HCT116 (cell line): Measurements from ENCODE around the gene PPIL6. TPM values are rescaled to one million over a fixed set of nuclear protein-coding genes. Genes with fewer than 3 reads are reported as not detected.

Experiments used
- ATAC-seq: fragments of 200-7000 bp; cut with Tn5 transposase; 2 replicates; pipeline ENCODE4 v1.9.1; 2020; ENCODE audit warnings: mild to moderate bottlenecking, moderate library complexity
- BruUV-seq: library from RNA; stranded (reverse); fragments of 400-500 nt; replicated peaks from 2 replicates; lab custom pipeline; 2021; lab: Mats Ljungman, UMichigan
- CTCF ChIA-PET: fragments of 300-600 bp; sonication (Branson Sonifier 250); formaldehyde crosslinking; loops from one replicate; lab custom pipeline; 2021; ENCODE audit warnings: antibody characterized with exemption; lab: Charles Lee
- POLR2A ChIA-PET: fragments of 300-600, 350-600 bp; sonication (Branson Sonifier 250); formaldehyde crosslinking; loops from one replicate; lab custom pipeline; 2021; ENCODE audit warnings: antibody characterized with exemption; lab: Charles Lee
- RAD21 ChIA-PET, 2 experiments: fragments of 300-600 bp; sonication (Branson Sonifier 250); formaldehyde crosslinking; loops; one replicate each; lab custom pipeline; 2023; ENCODE audit warnings: low total read pairs in 2 of 2; ENCODE audit not compliant: uncharacterized antibody in 2 of 2, unreplicated experiment in 2 of 2, low non-redundant PET in 1 of 2; lab: Charles Lee
- DNase-seq: peaks from one replicate; pipeline ENCODE4 v3.0.0-alpha.2; 2010; ENCODE audit warnings: low read depth, low spot score
- H2AFZ ChIP-seq: fragments of 200-600 bp; shearing (Covaris generic), sonication (generic); 2 replicates; pipeline ENCODE4 v1.6.1; 2017; ENCODE audit warnings: low read depth, mixed run types, mixed read lengths, antibody characterized with exemption, low read length; ENCODE audit not compliant: poor library complexity, severe bottlenecking
- H3K27ac ChIP-seq: 2 replicates; pipeline ENCODE4 v1.5.1; 2012; ENCODE audit warnings: low read depth, low read length
- H3K27me3 ChIP-seq: fragments of 200-600 bp; sonication (generic); 2 replicates; pipeline ENCODE4 v1.6.1; 2016; ENCODE audit warnings: mixed run types, low read length, mixed read lengths; ENCODE audit not compliant: insufficient read depth
- H3K36me3 ChIP-seq, 2 experiments: fragments of 200-500 bp in 1 of 2; fragments of 200-600 bp in 1 of 2; sonication (Bioruptor generic) in 1 of 2; sonication (generic) in 1 of 2; 2 replicates each; pipeline versions ENCODE4 v1.5.1 to v1.6.1; 2014 to 2016; ENCODE audit warnings: low read length in 2 of 2, inconsistent platforms in 1 of 2, mixed read lengths in 1 of 2, mixed run types in 1 of 2; ENCODE audit not compliant: insufficient read depth in 2 of 2, control insufficient read depth in 1 of 2
- H3K4me1 ChIP-seq, 2 experiments: fragments of 200-600 bp in 1 of 2; sonication (generic) in 1 of 2; 2 replicates each; pipeline versions ENCODE4 v1.5.1 to v1.6.1; 2012 to 2017; ENCODE audit warnings: low read length in 2 of 2, inconsistent platforms in 1 of 2, mild to moderate bottlenecking in 1 of 2, mixed read lengths in 1 of 2, mixed run types in 1 of 2, moderate library complexity in 1 of 2; ENCODE audit not compliant: insufficient read depth in 2 of 2, control insufficient read depth in 1 of 2
- H3K4me2 ChIP-seq: fragments of 200-600 bp; sonication (generic); 2 replicates; pipeline ENCODE4 v1.6.1; 2017; ENCODE audit warnings: mixed run types, low read length, mixed read lengths
- H3K4me3 ChIP-seq, 2 experiments: fragments of 200-600 bp in 1 of 2; sonication (generic) in 1 of 2; replicated peaks in 1 of 2; 2 replicates each; pipeline ENCODE4 v1.5.1; 2011 to 2016; ENCODE audit warnings: low read length in 2 of 2, control low read depth in 1 of 2, low read depth in 1 of 2, mild to moderate bottlenecking in 1 of 2, mixed read lengths in 1 of 2, mixed run types in 1 of 2
- H3K79me2 ChIP-seq: fragments of 200-600 bp; sonication (generic); 2 replicates; pipeline ENCODE4 v1.6.1; 2017; ENCODE audit warnings: mild to moderate bottlenecking, mixed run types, low read length, moderate library complexity, mixed read lengths; ENCODE audit not compliant: insufficient read depth
- H3K9ac ChIP-seq: fragments of 200-600 bp; sonication (generic); 2 replicates; pipeline ENCODE4 v1.6.1; 2016; ENCODE audit warnings: low read length, mixed read lengths
- H3K9me2 ChIP-seq: fragments of 200-600 bp; sonication (generic), shearing (Covaris generic); 2 replicates; pipeline ENCODE4 v1.6.1; 2017; ENCODE audit warnings: mixed run types, mild to moderate bottlenecking, moderate library complexity; ENCODE audit not compliant: insufficient read depth
- H3K9me3 ChIP-seq, 2 experiments: fragments of 200-500 bp in 1 of 2; fragments of 200-600 bp in 1 of 2; sonication (Bioruptor generic) in 1 of 2; sonication (generic) in 1 of 2; 2 replicates each; pipeline ENCODE4 v1.6.1; 2014 to 2017; ENCODE audit warnings: low read length in 2 of 2, mixed read lengths in 2 of 2, inconsistent platforms in 1 of 2, low read depth in 1 of 2, mild to moderate bottlenecking in 1 of 2, mixed run types in 1 of 2, moderate library complexity in 1 of 2; ENCODE audit not compliant: control insufficient read depth in 1 of 2, insufficient read depth in 1 of 2
- H4K20me1 ChIP-seq: fragments of 200-600 bp; sonication (generic), shearing (Covaris generic); 2 replicates; pipeline ENCODE4 v1.6.1; 2017; ENCODE audit warnings: mixed run types, mild to moderate bottlenecking, moderate library complexity; ENCODE audit not compliant: insufficient read depth
- CBX3 ChIP-seq: IDR thresholded peaks from 2 replicates; pipeline ENCODE4 v1.6.1; 2012; ENCODE audit warnings: low read depth
- CEBPB ChIP-seq: IDR thresholded peaks from 2 replicates; pipeline ENCODE4 v1.6.1; 2012; ENCODE audit warnings: low read depth
- CTCF ChIP-seq, 3 experiments: fragments of 200-600 bp in 1 of 3; sonication (generic) in 1 of 3; IDR thresholded peaks in 2 of 3; conservative IDR thresholded peaks in 1 of 3; 2 replicates each; pipeline ENCODE4 v1.5.1; 2012 to 2017; ENCODE audit warnings: low read depth in 2 of 3, low read length in 2 of 3, antibody characterized with exemption in 1 of 3, borderline replicate concordance in 1 of 3, control low read depth in 1 of 3, mild to moderate bottlenecking in 1 of 3, mixed read lengths in 1 of 3, mixed run types in 1 of 3, moderate library complexity in 1 of 3; ENCODE audit not compliant: insufficient read depth in 1 of 3
- EZH2 ChIP-seq: fragments of 200-600 bp; sonication (generic); IDR thresholded peaks from 2 replicates; pipeline ENCODE4 v1.6.1; 2017; ENCODE audit warnings: antibody characterized with exemption, mixed run types
- EZH2phosphoT487 ChIP-seq: fragments of 200-600 bp; IDR thresholded peaks from 2 replicates; pipeline ENCODE4 v1.6.1; 2018; ENCODE audit warnings: antibody characterized with exemption, borderline replicate concordance
- JUND ChIP-seq: IDR thresholded peaks from 2 replicates; pipeline ENCODE4 v1.6.1; 2012
- MAX ChIP-seq: IDR thresholded peaks from 2 replicates; pipeline ENCODE4 v1.6.1; 2012
- POLR2A ChIP-seq: IDR thresholded peaks from 2 replicates; pipeline ENCODE4 v1.7.0; 2011; ENCODE audit warnings: borderline replicate concordance; ENCODE audit not compliant: insufficient read depth, insufficient read length; ENCODE audit errors: extremely low read depth
- POLR2AphosphoS5 ChIP-seq: IDR thresholded peaks from 2 replicates; pipeline ENCODE4 v1.6.1; 2011; ENCODE audit warnings: mild to moderate bottlenecking, low read depth, low read length, moderate library complexity
- RAD21 ChIP-seq: IDR thresholded peaks from 2 replicates; pipeline ENCODE4 v1.6.1; 2012; ENCODE audit warnings: low read depth, mild to moderate bottlenecking
- REST ChIP-seq: IDR thresholded peaks from 2 replicates; pipeline ENCODE4 v1.6.1; 2012; ENCODE audit warnings: low read depth
- SIN3A ChIP-seq: IDR thresholded peaks from 2 replicates; pipeline ENCODE4 v1.6.1; 2012; ENCODE audit warnings: low read depth
- SRF ChIP-seq: IDR thresholded peaks from 2 replicates; pipeline ENCODE4 v1.6.1; 2012; ENCODE audit warnings: low read depth
- TCF7L2 ChIP-seq: IDR thresholded peaks from 2 replicates; pipeline ENCODE4 v1.7.0; 2011; ENCODE audit warnings: borderline replicate concordance, inconsistent platforms; ENCODE audit not compliant: insufficient read depth, insufficient read length; ENCODE audit errors: extremely low read depth
- ZFX ChIP-seq: fragments of 450-650 bp; IDR thresholded peaks from 2 replicates; pipeline ENCODE4 v1.6.1; 2017
- ZNF274 ChIP-seq: fragments of 200-500 bp; sonication (Bioruptor generic); IDR thresholded peaks from 2 replicates; pipeline ENCODE4 v1.6.1; 2014; ENCODE audit warnings: mild to moderate bottlenecking, low read depth, low read length, inconsistent platforms
- intact Hi-C: fragments of 100-400 bp; cut with micrococcal nuclease; formaldehyde crosslinking; loops from 2 replicates; pipeline ENCODE4 v1.10.0; 2022
- total RNA-seq: library from RNA; stranded (reverse); gene quantifications from one replicate; pipeline ENCODE4 v1.2.1, GENCODE V29; 2021; ENCODE audit not compliant: unreplicated experiment
- TF ChIP-seq, protein P1 (sequence below): IDR thresholded peaks from 2 replicates; pipeline ENCODE4 v1.6.1; 2012
- TF ChIP-seq, protein P2 (sequence below): IDR thresholded peaks from 2 replicates; pipeline ENCODE4 v1.6.1; 2011; ENCODE audit warnings: mild to moderate bottlenecking, low read length, moderate library complexity; ENCODE audit not compliant: insufficient replicate concordance; ENCODE audit errors: extremely low read depth

PPIL6 gene
- total RNA-seq, 1 experiment from 2014 or later = 3.3 TPM

DNA sequence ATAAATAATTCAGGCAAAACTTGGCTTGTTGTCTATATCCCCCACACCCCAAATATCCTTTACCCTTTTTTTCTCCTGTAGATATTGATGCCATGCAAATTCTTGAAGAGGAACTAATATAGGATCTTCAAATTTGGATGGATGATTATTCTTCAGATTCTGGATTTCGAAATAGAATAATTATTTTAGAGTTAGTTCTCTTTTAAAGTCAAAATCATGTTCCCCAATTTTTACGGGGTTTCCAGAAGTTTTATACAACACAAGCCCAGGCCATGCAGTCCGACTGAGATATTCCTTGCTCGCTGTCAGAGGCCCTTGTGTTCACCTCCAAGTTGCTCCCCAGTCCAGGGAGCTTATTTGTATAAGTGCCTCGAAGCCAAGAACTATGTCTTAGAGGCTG lies 4.4 kb downstream of the PPIL6 start:
- Histone ChIP-seq H3K79me2 (no peaks in the 10 kb centered on the region), H2AFZ (no peak overlapping the region), H4K20me1 (no peaks in the 10 kb centered on the region), H3K4me2 (no peak overlapping the region), H3K4me3 (no peak overlapping the region), H3K9me3 (no peaks in the 10 kb centered on the region), H3K9me2 (no peaks in the 10 kb centered on the region), H3K27ac (no peak overlapping the region), H3K36me3 (no peaks in the 10 kb centered on the region), H3K4me1 (peaks cover 4 to 12% of the 10 kb centered on the region in 2 experiments; a peak in 3 of 4 replicates), H3K9ac (no peak overlapping the region), H3K27me3 (no peaks in the 10 kb centered on the region)
- ChIA-PET CTCF (no interaction called here), RAD21 (no interaction called here), POLR2A (no interaction called here)
- TF ChIP-seq, protein P1, sequence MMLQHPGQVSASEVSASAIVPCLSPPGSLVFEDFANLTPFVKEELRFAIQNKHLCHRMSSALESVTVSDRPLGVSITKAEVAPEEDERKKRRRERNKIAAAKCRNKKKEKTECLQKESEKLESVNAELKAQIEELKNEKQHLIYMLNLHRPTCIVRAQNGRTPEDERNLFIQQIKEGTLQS = no peak
- no peak for TF ChIP-seq POLR2A
- TF ChIP-seq CEBPB = no peak
- no peak for TF ChIP-seq MAX
- no peak for TF ChIP-seq EZH2
- TF ChIP-seq SIN3A = no peak
- TF ChIP-seq ZNF274 = no peak
- TF ChIP-seq CTCF (IDR thresholded peaks at IDR 0.05 in 2 of 3, conservative IDR thresholded peaks at IDR 0.05 in 1 of 3; ENCODE audit: borderline replicate concordance in 1 of 3, insufficient read depth in 1 of 3, low read depth in 2 of 3, low read length in 2 of 3) = no peak
- TF ChIP-seq POLR2AphosphoS5 = no peak
- TF ChIP-seq, protein P2, sequence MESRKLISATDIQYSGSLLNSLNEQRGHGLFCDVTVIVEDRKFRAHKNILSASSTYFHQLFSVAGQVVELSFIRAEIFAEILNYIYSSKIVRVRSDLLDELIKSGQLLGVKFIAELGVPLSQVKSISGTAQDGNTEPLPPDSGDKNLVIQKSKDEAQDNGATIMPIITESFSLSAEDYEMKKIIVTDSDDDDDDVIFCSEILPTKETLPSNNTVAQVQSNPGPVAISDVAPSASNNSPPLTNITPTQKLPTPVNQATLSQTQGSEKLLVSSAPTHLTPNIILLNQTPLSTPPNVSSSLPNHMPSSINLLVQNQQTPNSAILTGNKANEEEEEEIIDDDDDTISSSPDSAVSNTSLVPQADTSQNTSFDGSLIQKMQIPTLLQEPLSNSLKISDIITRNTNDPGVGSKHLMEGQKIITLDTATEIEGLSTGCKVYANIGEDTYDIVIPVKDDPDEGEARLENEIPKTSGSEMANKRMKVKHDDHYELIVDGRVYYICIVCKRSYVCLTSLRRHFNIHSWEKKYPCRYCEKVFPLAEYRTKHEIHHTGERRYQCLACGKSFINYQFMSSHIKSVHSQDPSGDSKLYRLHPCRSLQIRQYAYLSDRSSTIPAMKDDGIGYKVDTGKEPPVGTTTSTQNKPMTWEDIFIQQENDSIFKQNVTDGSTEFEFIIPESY = no peak
- TF ChIP-seq JUND = no peak
- no peak for TF ChIP-seq RAD21
- no peak for TF ChIP-seq ZFX
- no peak for TF ChIP-seq SRF
- no peak for TF ChIP-seq TCF7L2
- TF ChIP-seq CBX3 = no peak
- TF ChIP-seq REST = no peak
- no peak for TF ChIP-seq EZH2phosphoT487
- ATAC-seq (no peak), DNase-seq (no peak)
- no TSS peak for BruUV-seq
- intact Hi-C loops = no loop called here
